GM06990 (cell line): Measurements from ENCODE around the gene P2RY13.

Experiments
- DNase-seq: peaks from one replicate; pipeline ENCODE4 v3.0.0-alpha.2; 2011; ENCODE audit not compliant: insufficient read length; ENCODE audit errors: extremely low read depth
- H3K27me3 ChIP-seq: replicated peaks from 2 replicates; pipeline ENCODE4 v1.6.0; 2011; ENCODE audit warnings: low read length; ENCODE audit not compliant: control insufficient read depth, insufficient read depth
- H3K36me3 ChIP-seq: 2 replicates; pipeline ENCODE4 v1.5.1; 2011; ENCODE audit warnings: low read length; ENCODE audit not compliant: control insufficient read depth, insufficient read depth
- H3K4me3 ChIP-seq: replicated peaks from 2 replicates; pipeline ENCODE4 v1.5.1; 2011; ENCODE audit warnings: low read depth, mild to moderate bottlenecking, control low read depth, low read length
- CTCF ChIP-seq: IDR thresholded peaks from 2 replicates; pipeline ENCODE4 v1.5.1; 2011; ENCODE audit warnings: low read length, control low read depth, mild to moderate bottlenecking, inconsistent platforms; ENCODE audit not compliant: insufficient read depth, poor library complexity, severe bottlenecking

Gene P2RY13

GRCh38 chr3:151320131-151320530 is 9.2 kb downstream of the P2RY13 start:
- Histone ChIP-seq H3K4me3 (no peak overlapping the region), H3K27me3 (no peaks in the 10 kb centered on the region; the same call in 1 of the 2 replicates), H3K36me3 (no peaks in the 10 kb centered on the region)
- no peak for DNase-seq
- no peak for TF ChIP-seq CTCF

GRCh38 chr3:151319628-151320027 is 9.7 kb downstream of the P2RY13 start:
- no peaks in the 10 kb centered on the region; the same call in 1 of the 2 replicates for H3K27me3 ChIP-seq
- no peaks in the 10 kb centered on the region for H3K36me3 ChIP-seq
- TF ChIP-seq CTCF, result no peak
- H3K4me3 ChIP-seq, result no peak overlapping the region
- no peak for DNase-seq

GRCh38 chr3:151318991-151319390 is 10.4 kb downstream of the P2RY13 start:
- Histone ChIP-seq H3K36me3 (no peaks in the 10 kb centered on the region), H3K27me3 (no peaks in the 10 kb centered on the region; the same call in 1 of the 2 replicates), H3K4me3 (no peak overlapping the region)
- no peak for DNase-seq
- TF ChIP-seq CTCF, result no peak

- Histone ChIP-seq H3K36me3 (no peaks in the 10 kb centered on the region), H3K27me3 (no peaks in the 10 kb centered on the region; the same call in 1 of the 2 replicates), H3K4me3 (no peak overlapping the region)
- DNase-seq, result no peak
- no peak for TF ChIP-seq CTCF
Observed at GRCh38 chr3:151318313-151318712, 11.0 kb downstream of the P2RY13 start.

GRCh38 chr3:151316267-151316991 is 12.9 kb downstream of the P2RY13 start, which contains the start of gene GPR87:
Gene GPR87 (minus strand): TSS chr3:151316820. CDS start chr3:151300100, 16,720 bp downstream.
- Histone ChIP-seq H3K36me3 (no peaks in the 10 kb centered on the region), H3K4me3 (no peak within 1 kb of the TSS), H3K27me3 (no peaks in the 10 kb centered on the region; the same call in 1 of the 2 replicates)
- TF ChIP-seq CTCF, result no peak
- DNase-seq, result no peak
